ENCODE measurements around the gene FAM53C.

DNA sequence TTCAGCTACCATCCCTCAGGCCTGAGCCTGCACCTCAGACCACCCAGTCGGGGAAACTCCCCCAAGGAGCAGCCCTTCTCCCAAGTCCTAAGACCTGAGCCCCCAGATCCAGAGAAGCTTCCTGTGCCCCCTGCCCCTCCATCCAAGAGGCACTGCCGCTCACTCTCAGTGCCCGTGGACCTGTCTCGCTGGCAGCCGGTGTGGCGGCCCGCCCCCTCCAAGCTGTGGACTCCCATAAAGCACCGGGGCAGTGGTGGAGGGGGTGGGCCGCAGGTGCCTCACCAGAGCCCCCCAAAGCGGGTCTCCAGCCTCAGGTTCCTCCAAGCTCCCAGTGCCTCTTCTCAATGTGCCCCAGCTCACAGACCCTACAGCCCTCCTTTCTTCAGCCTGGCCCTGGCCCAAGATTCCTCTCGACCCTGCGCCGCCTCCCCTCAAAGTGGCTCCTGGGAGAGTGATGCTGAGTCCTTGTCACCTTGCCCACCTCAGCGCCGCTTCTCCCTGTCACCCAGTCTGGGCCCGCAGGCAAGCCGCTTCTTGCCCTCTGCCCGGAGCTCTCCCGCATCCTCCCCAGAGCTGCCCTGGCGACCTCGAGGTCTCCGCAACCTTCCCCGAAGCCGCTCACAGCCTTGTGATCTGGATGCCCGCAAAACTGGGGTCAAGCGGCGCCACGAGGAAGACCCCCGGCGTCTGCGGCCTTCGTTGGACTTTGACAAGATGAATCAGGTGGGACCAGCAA lies 7.0 kb downstream of the FAM53C start:
- TF ChIP-seq GATA2 (IDR thresholded peaks at IDR 0.05; ENCODE audit: low read depth, low read length) (no peak), GATA3 (IDR thresholded peaks at IDR 0.05; ENCODE audit: low read depth, low read length) (no peak)
